AG09319 (cell line): ENCODE data around the gene EP400.
A peak's percentile ranks its signal among the peaks of the same experiment; 100 is the strongest.
"Not testable (repeated sequence)": the region's sequence is repeated elsewhere in the genome, so short reads cannot be mapped to it uniquely, and the experiment has no call there.

Source experiments
- DNase-seq: peaks from one replicate; pipeline ENCODE4 v3.0.0-alpha.2; 2010; ENCODE audit warnings: low read depth; ENCODE audit errors: extremely low read depth
- CTCF ChIP-seq: IDR thresholded peaks from 2 replicates; pipeline ENCODE4 v1.5.1; 2011; ENCODE audit warnings: low read depth, mild to moderate bottlenecking, inconsistent platforms, low read length, moderate library complexity

EP400 gene

GRCh38 chr12:132075714-132076553 is 126.2 kb downstream of the EP400 start:
- no peak for DNase-seq
- TF ChIP-seq CTCF: no peak

- TF ChIP-seq CTCF: no peak
- no peak for DNase-seq
These were observed 127.0 kb downstream of the EP400 start for GRCh38 chr12:132076711-132077110.

GRCh38 chr12:132077322-132078100 is 127.8 kb downstream of the EP400 start:
- no peak for DNase-seq
- no peak for TF ChIP-seq CTCF

- DNase-seq: peak; percentile 67
- no peak for TF ChIP-seq CTCF
These were observed 128.4 kb downstream of the EP400 start for GRCh38 chr12:132078190-132078589.

- no peak for DNase-seq
- TF ChIP-seq CTCF: no peak
These were observed 129.5 kb downstream of the EP400 start for GRCh38 chr12:132079200-132079599.

GRCh38 chr12:132079695-132080094 is 130.0 kb downstream of the EP400 start:
- TF ChIP-seq CTCF: no peak
- DNase-seq: no peak

GRCh38 chr12:132080515-132080914 is 130.8 kb downstream of the EP400 start:
- DNase-seq: not testable (repeated sequence)
